ENCODE data around the gene SH2D6. TPM values are rescaled to one million over a fixed set of nuclear protein-coding genes. Genes with fewer than 3 reads are reported as not detected.
"Not testable (repeated sequence)": the region's sequence is repeated elsewhere in the genome, so short reads cannot be mapped to it uniquely, and the experiment has no call there.

Gene SH2D6
- polyA plus RNA-seq, 1 of the 3 experiments (the other 2 are of a cell fraction) = 0.33 TPM

GRCh38 chr2:85413592-85414420 is 4.7 kb upstream of the SH2D6 start:
- Histone ChIP-seq H3K36me3 (replicated peaks in 1 of 2; ENCODE audit: control insufficient read depth in 1 of 2, insufficient read depth in 2 of 2, low read length in 1 of 2) (no peaks in the 10 kb centered on the region), H3K4me2 (no peak overlapping the region), H3K4me1 (ENCODE audit: control insufficient read depth in 1 of 2, insufficient read depth in 2 of 2, low read depth in 1 of 2, low read length in 1 of 2) (peaks cover 0 to 17% of the 10 kb centered on the region in 2 experiments; a peak in 1 of 4 replicates), H2AFZ (ENCODE audit: low read depth) (no peak overlapping the region), H3K9me2 (no peaks in the 10 kb centered on the region), H3K27me3 (ENCODE audit: insufficient read depth) (no peaks in the 10 kb centered on the region), H3K79me2 (ENCODE audit: insufficient read depth) (0 out of 2 replicates have a peak, but pooled peaks cover under 1% of the 10 kb centered on the region), H3K4me3 (ENCODE audit: low read depth in 2 of 2, low read length in 1 of 2) (no peak overlapping the region), H3K9me3 (no peaks in the 10 kb centered on the region), H3F3A (replicated peaks; ENCODE audit: insufficient read depth) (no peaks in the 10 kb centered on the region), H4K20me1 (ENCODE audit: insufficient read depth) (no peaks in the 10 kb centered on the region), H3K27ac (ENCODE audit: low read depth in 2 of 2, low read length in 1 of 2) (no peak overlapping the region), H3K9ac (no peak overlapping the region)
- TF ChIP-seq JUND (IDR thresholded peaks at IDR 0.05) (no peak), MAX (IDR thresholded peaks at IDR 0.05; ENCODE audit: low read depth) (no peak), TCF12 (IDR thresholded peaks at IDR 0.05) (no peak), PBX3 (IDR thresholded peaks at IDR 0.05) (no peak), RAD21 (IDR thresholded peaks at IDR 0.05; ENCODE audit: low read length) (no peak), CTCF (IDR thresholded peaks at IDR 0.05) (no peak), FOSL2 (IDR thresholded peaks at IDR 0.05; ENCODE audit: borderline replicate concordance, low read depth) (no peak), MEF2A (IDR thresholded peaks at IDR 0.05; ENCODE audit: borderline replicate concordance, low read depth) (no peak), RFX5 (IDR thresholded peaks at IDR 0.05; ENCODE audit: low read length) (no peak), NFIC (IDR thresholded peaks at IDR 0.05; ENCODE audit: borderline replicate concordance) (no peak), POLR2AphosphoS5 (IDR thresholded peaks at IDR 0.05; ENCODE audit: low read depth, low read length) (no peak), ZBTB33 (IDR thresholded peaks at IDR 0.05; ENCODE audit: borderline replicate concordance, low read depth) (no peak), EZH2phosphoT487 (IDR thresholded peaks at IDR 0.05; ENCODE audit: borderline replicate concordance, low read depth) (no peak), IRF3 (IDR thresholded peaks at IDR 0.05; ENCODE audit: low read depth, low read length) (no peak), CHD2 (IDR thresholded peaks at IDR 0.05; ENCODE audit: low read length, partially characterized antibody) (no peak), FOXJ3 (CRISPR knock-in tag; IDR thresholded peaks at IDR 0.05) (no peak)
- CTCF ChIA-PET = interaction anchor here (1.4 kb wide), 1 partner anchor 138 kb away, joined by 4 read pairs; no protein-coding TSS in a partner anchor
- DNase-seq = no peak
- POLR2A ChIA-PET = interaction anchor here (0.6 kb wide), 1 partner anchor 99 kb away, joined by 3 read pairs; no protein-coding TSS in a partner anchor
- 74% methylated on average over 24 of the region's 44 CpGs for WGBS (ENCODE audit: low lambda C conversion rate)

GRCh38 chr2:85414421-85414759 is 4.1 kb upstream of the SH2D6 start:
- DNase-seq; H3K9ac ChIP-seq; H2AFZ ChIP-seq (ENCODE audit: low read depth); H3K79me2 ChIP-seq (ENCODE audit: insufficient read depth); H4K20me1 ChIP-seq (ENCODE audit: insufficient read depth); H3F3A ChIP-seq (replicated peaks; ENCODE audit: insufficient read depth); H3K36me3 ChIP-seq (replicated peaks in 1 of 2; ENCODE audit: control insufficient read depth in 1 of 2, insufficient read depth in 2 of 2, low read length in 1 of 2); H3K4me2 ChIP-seq; H3K9me2 ChIP-seq; H3K27me3 ChIP-seq (ENCODE audit: insufficient read depth); H3K27ac ChIP-seq (ENCODE audit: low read depth in 2 of 2, low read length in 1 of 2); H3K9me3 ChIP-seq; H3K4me3 ChIP-seq (ENCODE audit: low read depth in 2 of 2, low read length in 1 of 2): not testable (repeated sequence)
- H3K4me1 ChIP-seq (ENCODE audit: control insufficient read depth in 1 of 2, insufficient read depth in 2 of 2, low read depth in 1 of 2, low read length in 1 of 2) = peaks cover 4 to 23% of the 10 kb centered on the region in 2 experiments; a peak in 1 of 4 replicates
- CTCF ChIA-PET = interaction anchor here (0.7 to 1.4 kb wide), 2 partner anchors 138 to 142 kb away, joined by 3 to 4 read pairs; no protein-coding TSS in a partner anchor
- POLR2A ChIA-PET = interaction anchor here (0.6 kb wide), 1 partner anchor 99 kb away, joined by 3 read pairs; no protein-coding TSS in a partner anchor
- WGBS (ENCODE audit: low lambda C conversion rate) = 100% methylated on average over 5 of the region's 5 CpGs

Measured in SK-N-SH (cell line).